Endothelial cell of umbilical vein (primary cell): ENCODE results near the gene GRIA1.

Experiments used
- CTCF ChIP-seq, 2 donors: IDR thresholded peaks; 1 replicate in 1 of 2; 2 replicates in 1 of 2; pipeline ENCODE4 v1.5.1; 2011; ENCODE audit warnings: low read length in 2 of 2, mild to moderate bottlenecking in 2 of 2, moderate library complexity in 2 of 2, control low read depth in 1 of 2, inconsistent platforms in 1 of 2, low read depth in 1 of 2; ENCODE audit not compliant: insufficient read depth in 1 of 2; ENCODE audit errors: extremely low read depth in 1 of 2
- POLR2A ChIP-seq: IDR thresholded peaks from 2 replicates; pipeline ENCODE4 v1.6.1; 2012; ENCODE audit warnings: low read depth, mild to moderate bottlenecking, control low read depth, low read length

DNA sequence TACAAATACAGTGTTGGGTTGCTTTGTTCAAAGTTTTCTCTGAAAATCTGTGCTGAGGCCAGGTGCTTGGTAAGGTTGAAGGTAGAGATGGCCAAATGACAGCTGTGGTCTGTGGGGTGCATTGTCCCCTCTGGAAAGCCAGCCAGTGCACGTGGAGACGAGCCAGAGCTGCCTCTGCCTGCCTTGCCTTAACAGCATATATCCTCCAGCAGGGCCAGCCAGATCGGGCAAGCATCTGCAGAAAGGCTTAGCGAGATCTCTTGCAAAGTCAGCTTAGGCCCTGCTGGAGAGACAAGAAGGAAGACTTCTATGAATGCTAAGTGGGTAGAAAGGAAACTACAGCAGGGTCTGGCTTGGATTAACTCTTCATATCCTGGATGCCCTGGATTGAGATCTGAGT is 49.5 kb downstream of the GRIA1 start:
- TF ChIP-seq POLR2A = no peak
- TF ChIP-seq CTCF (IDR thresholded peaks at IDR 0.05; ENCODE audit: extremely low read depth in 1 of 2, insufficient read depth in 1 of 2, low read depth in 1 of 2, low read length in 2 of 2) = no peak
